Dermis microvascular lymphatic vessel endothelial cell (primary cell): Measurements from ENCODE around the gene SIGLEC9. TPM values are rescaled to one million over a fixed set of nuclear protein-coding genes. Genes with fewer than 3 reads are reported as not detected.
A peak's percentile ranks its signal among the peaks of the same experiment; 100 is the strongest.

Experiments used
- DNase-seq, 2 donors: peaks; one replicate each; pipeline versions ENCODE4 v3.0.0 to v3.0.0-alpha.2; 2010; ENCODE audit warnings: low read depth in 2 of 2
- total RNA-seq: library from RNA; depleted of rRNA; stranded (reverse); fragments of >200 nt; gene quantifications from 2 replicates; pipeline ENCODE4 v1.2.1, GENCODE V29; 2014

SIGLEC9 gene
- total RNA-seq, 1 donor from 2014 or later = 0.26 TPM

GRCh38 chr19:51096473-51097165 lies 28.1 kb upstream of the SIGLEC9 start:
- peak in 1 of 2 donors; percentile 12 for DNase-seq

GRCh38 chr19:51097166-51097738 lies 27.5 kb upstream of the SIGLEC9 start:
- DNase-seq = peak in 1 of 2 donors; percentile 59

GRCh38 chr19:51097796-51098195 lies 26.9 kb upstream of the SIGLEC9 start:
- DNase-seq = no peak

- DNase-seq = no peak
Measured at GRCh38 chr19:51098365-51099046, 26.2 kb upstream of the SIGLEC9 start.

GRCh38 chr19:51099047-51099382 lies 25.7 kb upstream of the SIGLEC9 start:
- no peak for DNase-seq

- DNase-seq = no peak
Measured at GRCh38 chr19:51100601-51101000, 24.1 kb upstream of the SIGLEC9 start.

- DNase-seq = no peak
Measured at GRCh38 chr19:51101171-51101865, 23.4 kb upstream of the SIGLEC9 start.

- no peak for DNase-seq
Measured at GRCh38 chr19:51102991-51103390, 21.7 kb upstream of the SIGLEC9 start.

GRCh38 chr19:51103926-51104341 lies 20.8 kb upstream of the SIGLEC9 start:
- DNase-seq = no peak

- no peak for DNase-seq
Measured at GRCh38 chr19:51107406-51108065, 17.2 kb upstream of the SIGLEC9 start.

- peak; percentile 98 to 99 for DNase-seq
Measured at GRCh38 chr19:51108066-51108804, 16.5 kb upstream of the SIGLEC9 start, which contains the start of gene CTU1. Gene CTU1 (minus strand): TSS chr19:51108409. CDS start chr19:51104569, 3,840 bp downstream.

- DNase-seq = no peak
Measured at GRCh38 chr19:51108805-51109146, 15.9 kb upstream of the SIGLEC9 start.

- DNase-seq = no peak
Measured at GRCh38 chr19:51110666-51110971, 14.1 kb upstream of the SIGLEC9 start.

GRCh38 chr19:51111606-51112005 lies 13.1 kb upstream of the SIGLEC9 start:
- no peak for DNase-seq

- no peak for DNase-seq
Measured at GRCh38 chr19:51114087-51114729, 10.5 kb upstream of the SIGLEC9 start.

- DNase-seq = no peak
Measured at GRCh38 chr19:51116736-51117286, 7.9 kb upstream of the SIGLEC9 start.

- DNase-seq = no peak
Measured at GRCh38 chr19:51119101-51119500, 5.6 kb upstream of the SIGLEC9 start.

GRCh38 chr19:51119611-51120010 lies 5.1 kb upstream of the SIGLEC9 start:
- no peak for DNase-seq

GRCh38 chr19:51120160-51120559 lies 4.5 kb upstream of the SIGLEC9 start:
- no peak for DNase-seq

GRCh38 chr19:51121257-51121656 lies 3.4 kb upstream of the SIGLEC9 start:
- DNase-seq = no peak
